Esophagus muscularis mucosa (tissue), 4 donors: ENCODE data around the gene PSTPIP2. TPM values are rescaled to one million over a fixed set of nuclear protein-coding genes. Genes with fewer than 3 reads are reported as not detected.
"Not testable (repeated sequence)": the region's sequence is repeated elsewhere in the genome, so short reads cannot be mapped to it uniquely, and the experiment has no call there.

Experiments used
- DNase-seq: peaks from one replicate; pipeline ENCODE4 v3.0.0-alpha.2; 2017; ENCODE audit errors: extremely low spot score
- H3K27ac ChIP-seq, 4 donors: fragments of 200-600 bp; sonication (generic); replicated peaks in 1 of 4; 1 replicate in 3 of 4; 2 replicates in 1 of 4; pipeline ENCODE4 v1.5.1; 2016 to 2019; ENCODE audit warnings: mild to moderate bottlenecking in 1 of 4
- H3K27me3 ChIP-seq, 4 donors: fragments of 200-600 bp; sonication (generic); one replicate each; pipeline versions ENCODE4 v1.5.1 to v1.6.0; 2016 to 2019
- H3K36me3 ChIP-seq, 4 donors: fragments of 200-600 bp; sonication (generic); one replicate each; pipeline ENCODE4 v1.5.1; 2016 to 2019
- H3K4me1 ChIP-seq, 4 donors: fragments of 200-600 bp; sonication (generic); one replicate each; pipeline ENCODE4 v1.5.1; 2016 to 2019
- H3K4me3 ChIP-seq, 4 donors: fragments of 200-600 bp; sonication (generic); 1 replicate in 2 of 4; 2 replicates in 2 of 4; pipeline ENCODE4 v1.5.1; 2016 to 2019; ENCODE audit warnings: mild to moderate bottlenecking in 4 of 4, moderate library complexity in 1 of 4
- H3K9me3 ChIP-seq, 4 donors: fragments of 200-600 bp; sonication (generic); 1 replicate in 3 of 4; 2 replicates in 1 of 4; pipeline ENCODE4 v1.5.1; 2016 to 2019
- EP300 ChIP-seq: sonication (generic); formaldehyde crosslinking; IDR thresholded peaks from one replicate; pipeline ENCODE4 v1.6.1; 2017; ENCODE audit warnings: antibody characterized with exemption
- POLR2A ChIP-seq: fragments of 450-650 bp; IDR thresholded peaks from one replicate; pipeline ENCODE4 v1.6.1; 2017; ENCODE audit warnings: antibody characterized with exemption, moderate library complexity, mild to moderate bottlenecking, low read depth
- POLR2AphosphoS5 ChIP-seq, 2 donors: sonication (generic); formaldehyde crosslinking; IDR thresholded peaks; one replicate each; pipeline ENCODE4 v1.6.1; 2017; ENCODE audit warnings: antibody characterized with exemption in 2 of 2
- WGBS: methylation state at CpG from one replicate; pipeline ENCODE4 v1.1.5; 2018; 5-methylcytosine and 5-hydroxymethylcytosine counted together
- intact Hi-C: fragments of 100-400 bp; cut with DNase I; formaldehyde crosslinking; loops from one replicate; pipeline ENCODE4 v1.15.1; 2023
- total RNA-seq, 4 donors: library from RNA; depleted of rRNA; stranded (reverse); fragments of >200 nt; gene quantifications; one replicate each; pipeline versions ENCODE4 v1.1.0 to v1.2.1, GENCODE V29; 2016
- TF ChIP-seq, protein P1 (sequence below), 3 experiments: fragments of 200-600 bp in 2 of 3; fragments of 450-650 bp in 1 of 3; sonication (generic) in 2 of 3; IDR thresholded peaks; one replicate each; pipeline ENCODE4 v1.5.1; 2017 to 2019; ENCODE audit warnings: antibody characterized with exemption in 3 of 3, mild to moderate bottlenecking in 2 of 3, moderate library complexity in 1 of 3

PSTPIP2 gene
- total RNA-seq, 4 donors from 2014 or later: 5.6 to 10.8 (median 7.3) TPM

DNA sequence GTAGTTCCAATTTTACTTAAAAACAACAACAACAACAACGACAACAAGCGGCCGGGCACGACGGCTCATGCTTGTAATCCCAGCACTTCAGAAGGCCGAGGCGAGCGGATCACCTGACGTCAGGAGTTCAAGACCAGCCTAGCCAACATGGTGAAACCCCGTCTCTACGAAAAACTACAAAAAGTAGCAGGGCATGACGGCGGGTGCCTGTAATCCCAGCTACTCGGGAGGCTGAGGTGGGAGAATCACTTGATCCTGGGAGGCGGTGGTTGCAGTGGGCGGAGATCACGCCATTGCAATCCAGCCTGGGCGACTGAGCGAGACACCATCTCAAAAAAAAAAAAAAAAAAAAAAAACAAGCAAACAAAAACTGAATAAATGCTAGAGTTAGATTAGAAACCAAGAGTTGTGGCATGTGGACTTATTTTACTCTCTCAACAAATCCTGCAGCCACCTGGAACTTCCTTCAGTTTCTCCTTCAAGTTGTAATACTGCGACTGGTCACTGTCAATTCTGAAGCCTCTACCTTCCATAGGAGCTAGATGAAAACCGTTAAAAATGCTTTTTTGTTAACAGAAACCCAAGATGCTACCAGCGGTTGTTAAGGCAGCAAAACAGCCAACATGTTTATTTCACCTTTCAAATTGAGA is 24.7 kb upstream of the PSTPIP2 start:
- TF ChIP-seq, protein P1, sequence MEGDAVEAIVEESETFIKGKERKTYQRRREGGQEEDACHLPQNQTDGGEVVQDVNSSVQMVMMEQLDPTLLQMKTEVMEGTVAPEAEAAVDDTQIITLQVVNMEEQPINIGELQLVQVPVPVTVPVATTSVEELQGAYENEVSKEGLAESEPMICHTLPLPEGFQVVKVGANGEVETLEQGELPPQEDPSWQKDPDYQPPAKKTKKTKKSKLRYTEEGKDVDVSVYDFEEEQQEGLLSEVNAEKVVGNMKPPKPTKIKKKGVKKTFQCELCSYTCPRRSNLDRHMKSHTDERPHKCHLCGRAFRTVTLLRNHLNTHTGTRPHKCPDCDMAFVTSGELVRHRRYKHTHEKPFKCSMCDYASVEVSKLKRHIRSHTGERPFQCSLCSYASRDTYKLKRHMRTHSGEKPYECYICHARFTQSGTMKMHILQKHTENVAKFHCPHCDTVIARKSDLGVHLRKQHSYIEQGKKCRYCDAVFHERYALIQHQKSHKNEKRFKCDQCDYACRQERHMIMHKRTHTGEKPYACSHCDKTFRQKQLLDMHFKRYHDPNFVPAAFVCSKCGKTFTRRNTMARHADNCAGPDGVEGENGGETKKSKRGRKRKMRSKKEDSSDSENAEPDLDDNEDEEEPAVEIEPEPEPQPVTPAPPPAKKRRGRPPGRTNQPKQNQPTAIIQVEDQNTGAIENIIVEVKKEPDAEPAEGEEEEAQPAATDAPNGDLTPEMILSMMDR (IDR thresholded peaks at IDR 0.05): no peak
- TF ChIP-seq EP300 (no peak), POLR2A (no peak), POLR2AphosphoS5 (IDR thresholded peaks at IDR 0.05) (no peak)
- no peak for DNase-seq
- WGBS: 46% methylated on average over 22 of the region's 22 CpGs
- peaks cover 42 to 63% (median 60%) of the 10 kb centered on the region in 4 donors for H3K4me1 ChIP-seq
- peak overlapping the region; percentile 77 to 97 (median 82) for H3K4me3 ChIP-seq
- peaks cover 5 to 32% (median 29%) of the 10 kb centered on the region in 4 donors for H3K36me3 ChIP-seq
- H3K27me3 ChIP-seq: no peaks in the 10 kb centered on the region
- intact Hi-C loops: no loop called here
- no peaks in the 10 kb centered on the region for H3K9me3 ChIP-seq
- peak overlapping the region; percentile 85 to 98 (median 91) for H3K27ac ChIP-seq

DNA sequence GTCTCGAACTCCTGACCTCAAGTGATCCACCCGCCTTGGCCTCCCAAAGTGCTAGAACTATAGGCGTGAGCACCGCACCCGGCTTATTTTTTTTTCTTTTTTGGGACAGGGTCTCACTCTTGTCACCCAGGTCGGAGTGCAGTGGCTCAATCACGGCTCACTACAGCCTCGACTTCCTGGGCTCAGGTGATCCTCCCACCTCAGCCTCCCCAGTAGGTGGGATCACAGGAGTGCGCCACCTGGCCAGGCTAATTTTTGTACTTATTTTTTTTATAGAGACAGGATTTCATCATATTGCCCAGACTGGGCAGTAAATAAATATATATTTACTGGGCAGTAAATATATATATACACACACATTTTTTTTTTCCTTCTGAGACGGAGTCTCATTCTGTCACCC is 23.5 kb upstream of the PSTPIP2 start:
- no peak for DNase-seq
- WGBS: 94% methylated on average over 10 of the region's 10 CpGs
- Histone ChIP-seq H3K9me3 (no peaks in the 10 kb centered on the region), H3K27ac (peak overlapping the region in 3 of 4 donors; percentile 16 to 98 (median 85)), H3K27me3 (no peaks in the 10 kb centered on the region), H3K36me3 (peaks cover 12 to 45% (median 42%) of the 10 kb centered on the region in 4 donors), H3K4me1 (peaks cover 44 to 70% (median 70%) of the 10 kb centered on the region in 4 donors), H3K4me3 (no peak overlapping the region)
- intact Hi-C loops: no loop called here
- TF ChIP-seq, protein P1 (IDR thresholded peaks at IDR 0.05): no peak

DNA sequence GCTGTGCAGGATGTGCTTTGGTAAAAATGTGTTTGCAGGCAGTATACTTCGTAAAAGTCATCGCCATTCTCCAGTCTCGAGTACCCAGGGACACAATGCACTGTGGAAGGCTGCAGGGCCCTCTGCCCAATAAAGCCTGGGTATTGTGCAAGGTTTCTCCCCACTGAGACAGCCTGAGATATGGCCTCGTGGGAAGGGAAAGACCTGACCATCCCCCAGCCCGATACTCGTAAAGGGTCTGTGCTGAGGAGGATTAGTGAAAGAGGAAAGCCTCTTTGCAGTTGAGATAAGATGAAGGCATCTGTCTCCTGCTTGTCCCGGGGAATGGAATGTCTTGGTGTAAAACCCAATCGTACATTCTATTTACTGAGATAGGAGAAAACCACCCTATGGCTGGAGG is 16.4 kb upstream of the PSTPIP2 start:
- 88% methylated on average over 8 of the region's 8 CpGs for WGBS
- DNase-seq, H3K27ac ChIP-seq, intact Hi-C loops, H3K9me3 ChIP-seq, H3K4me3 ChIP-seq, H3K27me3 ChIP-seq: not testable (repeated sequence)
- Histone ChIP-seq H3K36me3 (peaks cover 74 to 100% (median 99%) of the 10 kb centered on the region in 4 donors), H3K4me1 (peaks cover 13 to 28% (median 26%) of the 10 kb centered on the region in 4 donors)

DNA sequence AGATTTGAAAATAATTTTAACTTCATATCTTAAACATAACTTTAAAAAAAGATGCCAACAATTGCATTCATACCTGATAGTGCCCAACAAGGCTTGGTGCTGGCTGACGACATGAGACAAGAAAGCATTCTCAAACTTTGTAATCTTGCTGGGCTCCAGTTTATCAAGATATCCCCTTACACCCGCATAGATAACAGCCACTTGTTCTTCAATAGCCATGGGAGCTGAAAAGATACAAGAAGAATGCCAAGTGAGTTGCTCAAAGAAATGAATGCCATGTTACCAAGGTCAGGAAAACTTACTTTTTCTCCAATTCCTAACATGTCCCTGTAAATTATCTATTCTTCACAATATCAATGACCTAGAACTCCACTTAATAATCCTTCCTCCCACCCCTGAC is 12.4 kb upstream of the PSTPIP2 start:
- TF ChIP-seq, protein P1 (IDR thresholded peaks at IDR 0.05): no peak
- TF ChIP-seq POLR2A: no peak
- TF ChIP-seq POLR2AphosphoS5 (IDR thresholded peaks at IDR 0.05): no peak
- no peak for TF ChIP-seq EP300
- Histone ChIP-seq H3K36me3 (peaks cover 87 to 97% (median 93%) of the 10 kb centered on the region in 4 donors), H3K27me3 (no peaks in the 10 kb centered on the region), H3K9me3 (no peaks in the 10 kb centered on the region), H3K27ac (no peak overlapping the region), H3K4me3 (no peak overlapping the region), H3K4me1 (no peaks in the 10 kb centered on the region)
- intact Hi-C loops: no loop called here
- 92% methylated on average over 2 of the region's 2 CpGs for WGBS
- DNase-seq: no peak

DNA sequence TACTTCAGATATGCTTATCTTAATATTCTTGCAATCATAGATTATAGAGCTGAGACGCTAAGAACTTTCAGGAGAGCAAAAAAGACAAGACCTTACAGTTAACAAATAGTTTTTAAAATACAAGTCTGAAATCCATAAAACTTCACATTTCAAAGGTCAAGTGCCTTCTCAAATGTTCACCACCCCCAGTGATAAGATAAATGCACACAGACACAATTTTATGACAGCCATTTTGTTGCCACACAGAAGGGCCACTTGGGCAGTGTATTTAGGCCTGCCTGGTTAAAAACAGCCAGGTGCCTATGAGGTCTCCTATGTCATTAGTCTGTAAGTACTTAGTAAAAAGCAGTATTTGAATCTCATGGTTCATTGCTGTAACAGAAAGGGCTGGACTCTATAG is 8.1 kb upstream of the PSTPIP2 start:
- peaks cover 44 to 70% (median 57%) of the 10 kb centered on the region in 4 donors for H3K36me3 ChIP-seq
- peaks cover 0 to 12% (median 5%) of the 10 kb centered on the region in 4 donors for H3K4me1 ChIP-seq
- no peaks in the 10 kb centered on the region for H3K9me3 ChIP-seq
- intact Hi-C loops: no loop called here
- H3K27me3 ChIP-seq: no peaks in the 10 kb centered on the region
- no peak overlapping the region for H3K4me3 ChIP-seq
- DNase-seq: no peak
- 93% methylated on average over 1 of the region's 1 CpG for WGBS
- TF ChIP-seq EP300 (no peak), POLR2AphosphoS5 (IDR thresholded peaks at IDR 0.05) (no peak), POLR2A (no peak)
- TF ChIP-seq, protein P1 (IDR thresholded peaks at IDR 0.05): no peak
- H3K27ac ChIP-seq: no peak overlapping the region
